Measurements from ENCODE around the gene GP5.

DNA sequence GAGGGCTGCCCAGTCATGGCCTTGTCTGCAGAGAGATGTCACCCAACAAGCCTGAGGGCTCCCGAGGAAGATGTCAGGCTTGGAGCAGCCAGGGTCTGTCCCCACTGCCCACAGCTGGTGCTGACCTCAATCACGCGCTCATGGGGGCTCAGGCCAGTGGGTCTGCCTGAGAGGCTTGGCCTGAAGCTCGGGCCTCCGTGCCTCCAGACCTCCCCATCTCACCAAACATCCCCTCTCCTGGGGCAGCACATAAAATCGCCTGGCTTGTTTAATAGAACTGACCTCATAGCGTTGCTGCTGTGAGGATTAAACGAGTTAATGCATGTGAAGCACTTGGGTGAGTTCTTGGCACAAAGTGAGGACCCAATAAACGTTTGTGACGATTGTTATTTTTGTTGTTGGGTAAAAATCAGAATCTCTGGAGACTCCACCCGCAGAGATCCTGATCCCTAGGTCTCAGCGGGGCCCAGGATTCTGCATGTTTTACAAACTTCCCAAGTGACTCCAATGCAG lies 33.0 kb downstream of the GP5 start:
- TF ChIP-seq ZNF140 (CRISPR knock-in tag; IDR thresholded peaks at IDR 0.05) (no peak), ETV6 (IDR thresholded peaks at IDR 0.05; ENCODE audit: borderline replicate concordance in 1 of 2, low read depth in 2 of 2, low read length in 1 of 2) (no peak), ETV6 (CRISPR knock-in tag; IDR thresholded peaks at IDR 0.05; ENCODE audit: borderline replicate concordance) (no peak)
- TF ChIP-seq, protein P1, sequence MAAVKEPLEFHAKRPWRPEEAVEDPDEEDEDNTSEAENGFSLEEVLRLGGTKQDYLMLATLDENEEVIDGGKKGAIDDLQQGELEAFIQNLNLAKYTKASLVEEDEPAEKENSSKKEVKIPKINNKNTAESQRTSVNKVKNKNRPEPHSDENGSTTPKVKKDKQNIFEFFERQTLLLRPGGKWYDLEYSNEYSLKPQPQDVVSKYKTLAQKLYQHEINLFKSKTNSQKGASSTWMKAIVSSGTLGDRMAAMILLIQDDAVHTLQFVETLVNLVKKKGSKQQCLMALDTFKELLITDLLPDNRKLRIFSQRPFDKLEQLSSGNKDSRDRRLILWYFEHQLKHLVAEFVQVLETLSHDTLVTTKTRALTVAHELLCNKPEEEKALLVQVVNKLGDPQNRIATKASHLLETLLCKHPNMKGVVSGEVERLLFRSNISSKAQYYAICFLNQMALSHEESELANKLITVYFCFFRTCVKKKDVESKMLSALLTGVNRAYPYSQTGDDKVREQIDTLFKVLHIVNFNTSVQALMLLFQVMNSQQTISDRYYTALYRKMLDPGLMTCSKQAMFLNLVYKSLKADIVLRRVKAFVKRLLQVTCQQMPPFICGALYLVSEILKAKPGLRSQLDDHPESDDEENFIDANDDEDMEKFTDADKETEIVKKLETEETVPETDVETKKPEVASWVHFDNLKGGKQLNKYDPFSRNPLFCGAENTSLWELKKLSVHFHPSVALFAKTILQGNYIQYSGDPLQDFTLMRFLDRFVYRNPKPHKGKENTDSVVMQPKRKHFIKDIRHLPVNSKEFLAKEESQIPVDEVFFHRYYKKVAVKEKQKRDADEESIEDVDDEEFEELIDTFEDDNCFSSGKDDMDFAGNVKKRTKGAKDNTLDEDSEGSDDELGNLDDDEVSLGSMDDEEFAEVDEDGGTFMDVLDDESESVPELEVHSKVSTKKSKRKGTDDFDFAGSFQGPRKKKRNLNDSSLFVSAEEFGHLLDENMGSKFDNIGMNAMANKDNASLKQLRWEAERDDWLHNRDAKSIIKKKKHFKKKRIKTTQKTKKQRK (IDR thresholded peaks at IDR 0.05; ENCODE audit: borderline replicate concordance, low read depth, low read length): no peak
- TF ChIP-seq, protein P2, sequence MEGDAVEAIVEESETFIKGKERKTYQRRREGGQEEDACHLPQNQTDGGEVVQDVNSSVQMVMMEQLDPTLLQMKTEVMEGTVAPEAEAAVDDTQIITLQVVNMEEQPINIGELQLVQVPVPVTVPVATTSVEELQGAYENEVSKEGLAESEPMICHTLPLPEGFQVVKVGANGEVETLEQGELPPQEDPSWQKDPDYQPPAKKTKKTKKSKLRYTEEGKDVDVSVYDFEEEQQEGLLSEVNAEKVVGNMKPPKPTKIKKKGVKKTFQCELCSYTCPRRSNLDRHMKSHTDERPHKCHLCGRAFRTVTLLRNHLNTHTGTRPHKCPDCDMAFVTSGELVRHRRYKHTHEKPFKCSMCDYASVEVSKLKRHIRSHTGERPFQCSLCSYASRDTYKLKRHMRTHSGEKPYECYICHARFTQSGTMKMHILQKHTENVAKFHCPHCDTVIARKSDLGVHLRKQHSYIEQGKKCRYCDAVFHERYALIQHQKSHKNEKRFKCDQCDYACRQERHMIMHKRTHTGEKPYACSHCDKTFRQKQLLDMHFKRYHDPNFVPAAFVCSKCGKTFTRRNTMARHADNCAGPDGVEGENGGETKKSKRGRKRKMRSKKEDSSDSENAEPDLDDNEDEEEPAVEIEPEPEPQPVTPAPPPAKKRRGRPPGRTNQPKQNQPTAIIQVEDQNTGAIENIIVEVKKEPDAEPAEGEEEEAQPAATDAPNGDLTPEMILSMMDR (IDR thresholded peaks at IDR 0.05 in 2 of 3, conservative IDR thresholded peaks at IDR 0.05 in 1 of 3; ENCODE audit: insufficient read depth in 2 of 3, low read depth in 1 of 3, low read length in 3 of 3): no peak

All from K562 (cell line).